Breast epithelium (tissue), 4 donors: ENCODE measurements around the gene OR2D2. TPM values are rescaled to one million over a fixed set of nuclear protein-coding genes. Genes with fewer than 3 reads are reported as not detected.
"Not testable (repeated sequence)": the region's sequence is repeated elsewhere in the genome, so short reads cannot be mapped to it uniquely, and the experiment has no call there.

Source experiments
- DNase-seq, 2 donors: peaks; one replicate each; pipeline ENCODE4 v3.0.0-alpha.2; 2019; ENCODE audit warnings: low spot score in 2 of 2
- H3K27ac ChIP-seq, 2 donors: fragments of 200-600 bp; sonication (generic) in 1 of 2; one replicate each; pipeline ENCODE4 v1.5.1; 2016 to 2019; ENCODE audit warnings: mild to moderate bottlenecking in 1 of 2
- H3K27me3 ChIP-seq, 2 donors: fragments of 200-600 bp; sonication (generic) in 1 of 2; one replicate each; pipeline versions ENCODE4 v1.5.1 to v1.6.0; 2017 to 2019; ENCODE audit warnings: control low read depth in 1 of 2, mild to moderate bottlenecking in 1 of 2
- H3K36me3 ChIP-seq: fragments of 200-600 bp; one replicate; pipeline ENCODE4 v1.5.1; 2019
- H3K4me1 ChIP-seq, 2 donors: fragments of 200-600 bp; sonication (generic); one replicate each; pipeline ENCODE4 v1.5.1; 2016 to 2019; ENCODE audit warnings: control low read depth in 1 of 2
- H3K4me3 ChIP-seq, 3 donors: fragments of 200-600 bp; sonication (generic); 1 replicate in 2 of 3; 2 replicates in 1 of 3; pipeline ENCODE4 v1.5.1; 2016 to 2019; ENCODE audit warnings: mild to moderate bottlenecking in 3 of 3, moderate library complexity in 2 of 3
- H3K9me3 ChIP-seq, 2 donors: fragments of 200-600 bp; sonication (generic) in 1 of 2; one replicate each; pipeline ENCODE4 v1.5.1; 2016 to 2019; ENCODE audit warnings: control low read depth in 1 of 2
- CTCF ChIP-seq, 3 donors: fragments of 450-650 bp; IDR thresholded peaks; one replicate each; pipeline ENCODE4 v1.5.1; 2016 to 2017; ENCODE audit warnings: antibody characterized with exemption in 3 of 3, mild to moderate bottlenecking in 3 of 3, moderate library complexity in 3 of 3
- POLR2A ChIP-seq: fragments of 450-650 bp; IDR thresholded peaks from one replicate; pipeline ENCODE4 v1.6.1; 2016; ENCODE audit warnings: antibody characterized with exemption, mild to moderate bottlenecking, moderate library complexity
- POLR2AphosphoS5 ChIP-seq, 3 donors: sonication (generic); formaldehyde crosslinking; IDR thresholded peaks; one replicate each; pipeline ENCODE4 v1.6.1; 2017; ENCODE audit warnings: antibody characterized with exemption in 3 of 3
- intact Hi-C: fragments of 100-400 bp; cut with DNase I; formaldehyde crosslinking; loops from one replicate; pipeline ENCODE4 v1.15.1; 2023; ENCODE audit warnings: low total_unique reads
- total RNA-seq, 3 donors: library from RNA; depleted of rRNA; stranded (reverse); fragments of >200 nt; gene quantifications; one replicate each; pipeline ENCODE4 v1.1.0, GENCODE V29; 2016

The OR2D2 gene
- total RNA-seq, 3 donors from 2014 or later: 0.44 to 0.66 TPM; not detected in 1

- no peak overlapping the region for H3K27ac ChIP-seq
- no peaks in the 10 kb centered on the region for H3K9me3 ChIP-seq
- intact Hi-C loops: no loop called here
- H3K27me3 ChIP-seq: no peaks in the 10 kb centered on the region
- TF ChIP-seq POLR2A (no peak), POLR2AphosphoS5 (IDR thresholded peaks at IDR 0.05) (no peak), CTCF (IDR thresholded peaks at IDR 0.05) (no peak)
- H3K4me3 ChIP-seq: no peak overlapping the region
- no peaks in the 10 kb centered on the region for H3K36me3 ChIP-seq
- H3K4me1 ChIP-seq: no peaks in the 10 kb centered on the region
- no peak for DNase-seq
Observed at GRCh38 chr11:6871278-6871677, 21.0 kb downstream of the OR2D2 start.

GRCh38 chr11:6864438-6864837, 27.9 kb downstream of the OR2D2 start:
- Histone ChIP-seq H3K9me3 (no peaks in the 10 kb centered on the region), H3K27me3 (no peaks in the 10 kb centered on the region), H3K4me3 (no peak overlapping the region), H3K36me3 (no peaks in the 10 kb centered on the region), H3K27ac (no peak overlapping the region), H3K4me1 (no peaks in the 10 kb centered on the region)
- DNase-seq: no peak
- intact Hi-C loops: no loop called here
- no peak for TF ChIP-seq POLR2A
- no peak for TF ChIP-seq POLR2AphosphoS5 (IDR thresholded peaks at IDR 0.05)
- TF ChIP-seq CTCF (IDR thresholded peaks at IDR 0.05): no peak

- H3K4me1 ChIP-seq: no peaks in the 10 kb centered on the region
- H3K27ac ChIP-seq: no peak within 1 kb of the TSS
- H3K36me3 ChIP-seq: no peaks in the 10 kb centered on the region
- H3K9me3 ChIP-seq: no peaks in the 10 kb centered on the region
- DNase-seq: no peak
- no peak for TF ChIP-seq POLR2AphosphoS5 (IDR thresholded peaks at IDR 0.05)
- TF ChIP-seq POLR2A: no peak
- no peak for TF ChIP-seq CTCF (IDR thresholded peaks at IDR 0.05)
- intact Hi-C loops: no loop called here
- no peaks in the 10 kb centered on the region for H3K27me3 ChIP-seq
- no peak within 1 kb of the TSS for H3K4me3 ChIP-seq
Observed at GRCh38 chr11:6862961-6863360, 29.3 kb downstream of the OR2D2 start, which contains the start of gene OR10A2. TSS of gene OR10A2 (plus strand) at chr11:6863057. CDS start at chr11:6869755, 6,698 bp downstream.

- Histone ChIP-seq H3K4me1 (no peaks in the 10 kb centered on the region), H3K4me3 (no peak overlapping the region), H3K27me3 (no peaks in the 10 kb centered on the region), H3K27ac (no peak overlapping the region), H3K36me3 (no peaks in the 10 kb centered on the region), H3K9me3 (peaks cover 0 to 5% of the 10 kb centered on the region in 2 donors)
- no peak for TF ChIP-seq POLR2AphosphoS5 (IDR thresholded peaks at IDR 0.05)
- no peak for DNase-seq
- intact Hi-C loops: no loop called here
Observed at GRCh38 chr11:6856871-6857270, 35.4 kb downstream of the OR2D2 start.

- Histone ChIP-seq H3K4me1 (no peaks in the 10 kb centered on the region), H3K36me3 (no peaks in the 10 kb centered on the region), H3K27me3 (no peaks in the 10 kb centered on the region), H3K9me3 (peaks cover 0 to 5% of the 10 kb centered on the region in 2 donors), H3K27ac (no peak overlapping the region), H3K4me3 (no peak overlapping the region)
- no peak for DNase-seq
- intact Hi-C loops: no loop called here
- TF ChIP-seq POLR2AphosphoS5 (IDR thresholded peaks at IDR 0.05): no peak
- no peak for TF ChIP-seq CTCF (IDR thresholded peaks at IDR 0.05)
- TF ChIP-seq POLR2A: no peak
Observed at GRCh38 chr11:6855971-6856541, 36.2 kb downstream of the OR2D2 start.

GRCh38 chr11:6854801-6855200, 37.5 kb downstream of the OR2D2 start:
- H3K4me1 ChIP-seq: not testable (repeated sequence)

More at GRCh38 chr11:6854801-6855200, 37.5 kb downstream of the OR2D2 start:
- H3K9me3 ChIP-seq, DNase-seq, intact Hi-C loops, H3K27ac ChIP-seq, H3K27me3 ChIP-seq, H3K4me3 ChIP-seq, H3K36me3 ChIP-seq: not testable (repeated sequence)
